NCI-H2171 (cell line): ENCODE results near the gene CCDC60.

Source experiments
- DNase-seq: peaks from one replicate; lab custom pipeline; 2025; lab: John Stamatoyannopoulos, UW

Gene CCDC60

DNA sequence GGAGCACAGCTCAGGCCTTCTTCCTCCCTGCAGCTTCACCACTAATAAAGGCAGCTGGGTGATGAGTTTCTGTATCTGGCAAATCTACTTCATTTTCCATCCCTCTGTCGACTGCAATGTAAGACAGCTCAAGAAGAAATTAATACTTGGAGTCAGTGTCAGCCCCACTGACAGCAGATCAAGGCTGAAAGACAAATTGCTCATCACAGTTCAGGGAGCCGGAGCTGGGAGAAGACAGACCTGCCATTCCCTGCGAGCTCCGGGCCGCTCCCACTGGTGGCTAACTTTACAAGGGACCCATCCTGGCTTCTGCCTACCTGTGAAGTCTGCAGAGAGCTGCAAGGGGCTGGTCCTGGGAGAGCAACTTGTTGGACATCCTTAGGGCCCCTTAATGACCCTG, 49.8 kb downstream of the CCDC60 start:
- no peak for DNase-seq

DNA sequence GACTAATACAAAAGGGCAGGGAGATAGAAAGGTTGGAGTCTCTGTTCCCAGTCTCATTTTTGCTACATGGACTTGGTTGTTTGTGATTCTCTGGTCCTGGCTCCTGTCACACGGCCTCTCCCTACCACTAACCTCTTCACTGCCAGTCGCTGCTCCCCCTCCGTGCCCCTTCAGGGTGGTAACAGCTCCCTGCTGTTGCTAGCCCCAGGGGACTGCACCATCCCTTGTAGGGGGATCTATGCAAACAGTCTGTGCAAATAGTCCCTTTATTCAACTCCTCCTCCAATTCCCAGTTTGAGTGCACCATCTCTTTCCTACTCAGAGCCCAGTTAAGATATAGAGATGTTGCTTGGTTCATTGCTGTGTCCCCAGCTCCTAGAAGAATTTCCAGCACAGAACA, 51.1 kb downstream of the CCDC60 start:
- no peak for DNase-seq

DNA sequence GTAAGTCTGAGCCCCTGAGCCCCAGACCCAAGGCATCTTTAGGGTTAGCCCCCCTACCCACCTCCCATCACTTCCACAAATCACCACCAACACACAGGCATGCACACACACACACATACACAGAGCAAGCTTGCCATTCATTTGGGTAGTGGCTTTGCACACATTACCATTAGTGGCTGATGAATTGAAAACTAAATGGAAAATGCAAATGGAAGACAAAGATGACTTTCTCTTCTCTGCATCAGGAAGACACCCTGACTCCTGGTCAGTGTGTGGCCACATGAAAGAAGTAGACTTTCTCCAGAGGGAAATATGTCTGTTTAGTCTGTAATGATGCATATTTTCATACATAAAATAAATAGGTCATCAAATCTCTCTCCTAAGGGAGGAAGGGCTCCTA, 55.2 kb downstream of the CCDC60 start:
- no peak for DNase-seq

DNA sequence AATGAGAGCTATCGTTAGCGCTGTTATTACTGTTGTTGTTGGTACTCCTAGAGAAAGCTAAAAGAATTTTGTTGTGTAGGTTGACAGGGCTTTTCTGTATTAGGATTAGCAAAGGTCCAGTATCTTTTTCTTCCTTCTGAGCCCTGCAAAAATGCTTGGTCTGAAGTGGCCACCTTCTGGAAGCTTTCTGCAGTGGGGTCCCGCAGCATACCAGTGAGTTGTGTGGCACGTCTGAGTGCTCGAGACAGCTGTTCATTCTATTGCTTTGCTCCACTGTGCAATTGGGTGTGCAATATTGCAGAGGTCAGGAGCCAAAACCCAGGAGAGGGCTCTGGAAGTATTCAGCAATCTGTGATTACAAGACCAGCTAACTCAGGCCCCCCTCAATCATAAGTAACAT, 57.1 kb downstream of the CCDC60 start:
- no peak for DNase-seq

DNA sequence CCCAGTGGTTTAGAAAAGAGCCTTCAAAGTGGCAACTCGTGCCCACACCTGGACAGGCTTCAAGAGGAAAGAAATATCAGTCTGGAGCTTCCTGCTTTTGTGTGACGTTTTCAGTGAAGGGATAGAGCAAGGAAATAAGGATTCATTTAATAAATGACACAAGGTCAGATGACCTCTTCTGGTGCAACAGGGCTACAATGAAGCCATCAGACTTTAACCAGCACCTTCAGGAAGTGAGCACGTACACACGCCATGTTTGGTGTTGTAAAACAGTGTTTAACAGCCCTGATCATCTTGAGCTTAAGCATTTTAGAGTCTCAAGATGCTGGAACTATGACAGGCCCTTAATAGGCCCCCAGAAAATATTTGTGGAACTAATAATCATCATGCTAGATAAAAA, 59.1 kb downstream of the CCDC60 start:
- DNase-seq, result no peak

DNA sequence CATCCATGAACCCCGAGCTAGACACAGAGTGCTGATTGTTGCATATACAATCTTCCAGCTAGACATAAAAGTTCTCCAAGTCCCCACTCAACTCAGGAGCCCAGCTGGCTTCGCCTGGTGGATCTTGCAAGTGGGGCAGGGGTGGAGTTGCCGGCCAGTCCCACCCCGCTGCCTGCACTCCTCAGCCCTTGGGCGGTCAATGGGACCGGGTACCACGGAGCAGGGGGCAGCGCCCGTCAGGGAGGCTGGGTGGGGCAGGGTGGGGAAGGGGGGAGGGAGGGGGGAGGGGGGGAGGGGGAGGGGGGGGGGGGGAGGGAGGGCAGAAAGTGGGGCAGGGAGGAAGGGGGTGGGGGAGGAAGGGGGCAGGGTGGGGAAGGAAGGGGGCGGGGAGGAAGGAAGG, 63.0 kb downstream of the CCDC60 start:
- no peak for DNase-seq

DNA sequence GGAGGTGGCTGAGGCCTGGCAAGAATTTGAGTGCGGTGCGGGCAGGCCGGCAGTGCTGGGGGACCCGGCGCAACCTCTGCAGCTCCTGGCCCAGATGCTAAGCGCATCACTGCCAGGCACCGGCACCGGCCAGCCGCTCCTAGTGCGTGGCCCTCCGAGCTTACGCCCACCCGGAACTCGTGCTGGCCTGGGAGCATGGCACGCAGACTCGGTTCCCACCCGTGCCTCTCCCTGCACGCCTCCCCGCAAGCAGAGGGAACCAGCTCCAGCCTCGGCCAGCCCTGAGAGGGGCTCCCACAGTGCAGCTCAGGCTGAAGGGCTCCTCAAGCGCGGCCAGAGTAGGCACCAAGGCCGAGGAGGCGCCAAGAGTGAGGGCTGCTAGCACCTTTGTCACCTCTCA, 63.7 kb downstream of the CCDC60 start:
- no peak for DNase-seq

DNA sequence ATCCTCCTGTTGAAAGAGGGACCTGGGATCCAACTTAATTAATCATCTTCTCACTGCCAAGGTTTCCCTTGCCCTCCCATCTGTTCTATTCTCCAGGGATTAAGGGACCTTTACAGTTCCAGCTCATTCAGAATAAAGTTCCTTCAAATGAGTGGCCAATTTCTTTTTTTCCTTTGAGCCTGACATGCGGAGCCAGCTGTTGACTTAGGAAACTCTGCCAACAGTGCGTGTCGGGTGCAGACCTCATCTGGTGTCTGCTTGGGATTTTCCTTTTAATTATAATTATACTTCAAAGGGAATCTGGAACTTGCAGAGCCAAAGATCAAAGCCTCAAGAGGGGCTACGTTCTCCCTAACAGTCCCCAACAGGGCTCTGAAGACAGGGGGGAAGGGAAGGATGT, 64.8 kb downstream of the CCDC60 start:
- peak; percentile 93 for DNase-seq

DNA sequence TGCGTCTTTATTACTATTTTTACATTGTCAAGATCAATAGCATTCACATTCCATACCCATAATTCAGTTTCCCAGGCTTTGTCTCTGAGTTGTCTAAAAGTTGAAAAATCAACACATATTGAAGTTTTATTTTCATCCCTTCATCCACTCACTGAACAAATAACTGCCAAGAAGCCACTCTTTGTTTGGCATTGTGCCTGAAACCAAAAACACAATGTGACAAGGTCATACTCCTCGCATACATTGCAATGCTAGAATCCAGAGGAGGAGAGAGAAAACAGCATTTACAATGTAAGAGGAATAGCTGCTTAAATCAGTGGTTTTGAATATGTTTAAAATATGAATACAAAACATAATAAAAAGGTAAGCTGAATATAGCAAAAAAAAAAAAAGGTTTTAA, 71.8 kb downstream of the CCDC60 start:
- DNase-seq, result no peak

DNA sequence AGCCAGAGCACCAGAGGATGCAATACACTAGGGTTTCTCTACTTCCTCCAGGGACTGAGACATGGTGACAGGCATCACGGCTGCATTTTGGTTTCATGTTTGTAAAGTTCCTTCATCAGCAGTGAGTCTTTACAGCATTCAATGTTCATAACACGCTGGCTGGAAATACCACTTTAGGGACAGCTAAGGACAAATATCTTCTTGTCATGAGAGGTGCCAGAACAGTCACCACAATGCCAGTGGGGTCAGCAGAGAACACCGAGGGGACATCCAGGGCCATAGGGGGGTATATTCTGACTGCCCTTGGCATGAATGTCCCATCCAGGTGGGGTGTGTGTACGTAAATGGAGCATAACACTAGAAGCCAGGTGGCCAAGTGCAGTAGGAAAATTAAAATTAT, 72.3 kb downstream of the CCDC60 start:
- DNase-seq, result no peak

DNA sequence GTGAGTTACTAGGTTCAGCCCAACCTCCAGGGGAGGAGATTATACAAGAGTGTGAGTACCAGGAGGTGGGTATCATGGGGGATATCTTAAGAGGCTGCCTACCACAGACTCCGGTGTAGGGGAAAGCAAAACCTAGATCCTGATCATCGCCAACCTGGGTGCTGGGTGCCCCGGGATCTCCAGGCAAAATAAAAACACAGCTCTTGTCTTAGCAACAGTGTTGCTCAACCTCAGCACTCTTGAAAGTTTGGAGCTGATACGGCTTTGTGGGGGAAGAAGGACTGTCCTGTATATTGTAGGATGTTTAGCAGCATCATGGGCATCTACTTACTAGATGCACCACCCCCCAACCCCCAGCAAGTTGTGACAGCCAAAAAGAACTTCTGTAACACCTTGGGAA, 74.5 kb downstream of the CCDC60 start:
- no peak for DNase-seq

DNA sequence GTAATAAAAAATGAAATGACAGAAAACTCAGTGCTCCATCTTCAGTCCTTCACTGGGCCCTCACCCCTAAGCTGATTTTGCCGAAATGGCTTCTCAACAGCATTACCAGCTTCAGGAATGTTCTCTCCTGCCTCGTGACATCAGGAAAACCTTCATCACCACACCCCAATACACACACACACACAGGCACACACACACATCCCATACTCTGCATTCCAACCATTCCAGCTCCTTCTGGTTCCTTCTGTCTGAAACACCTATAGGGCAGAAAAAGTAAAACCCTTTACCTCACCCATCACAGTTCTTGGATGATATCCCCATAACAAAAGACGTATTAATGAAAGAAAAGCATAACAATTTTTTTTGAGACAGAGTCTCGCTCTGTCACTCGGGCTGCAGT, 75.9 kb downstream of the CCDC60 start:
- no peak for DNase-seq

DNA sequence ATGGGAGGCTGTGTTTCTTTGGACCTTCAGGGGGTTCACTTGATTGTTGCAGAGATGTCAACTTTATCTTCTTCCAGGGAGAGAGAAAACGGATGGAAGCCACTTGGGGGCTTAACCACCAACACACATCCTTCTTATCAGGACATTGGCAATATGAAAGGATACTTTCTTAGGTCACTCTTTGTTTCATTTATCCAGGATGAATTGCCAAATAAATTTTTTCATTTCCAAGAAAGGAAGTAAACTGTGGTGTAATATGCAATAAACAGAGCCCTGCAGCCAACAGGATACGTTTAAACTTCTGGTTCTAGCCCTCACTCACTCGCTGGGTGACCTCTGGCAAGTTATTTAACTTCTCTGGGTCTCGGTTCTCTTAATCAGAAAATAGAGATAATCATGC, 77.8 kb downstream of the CCDC60 start:
- DNase-seq, result no peak

DNA sequence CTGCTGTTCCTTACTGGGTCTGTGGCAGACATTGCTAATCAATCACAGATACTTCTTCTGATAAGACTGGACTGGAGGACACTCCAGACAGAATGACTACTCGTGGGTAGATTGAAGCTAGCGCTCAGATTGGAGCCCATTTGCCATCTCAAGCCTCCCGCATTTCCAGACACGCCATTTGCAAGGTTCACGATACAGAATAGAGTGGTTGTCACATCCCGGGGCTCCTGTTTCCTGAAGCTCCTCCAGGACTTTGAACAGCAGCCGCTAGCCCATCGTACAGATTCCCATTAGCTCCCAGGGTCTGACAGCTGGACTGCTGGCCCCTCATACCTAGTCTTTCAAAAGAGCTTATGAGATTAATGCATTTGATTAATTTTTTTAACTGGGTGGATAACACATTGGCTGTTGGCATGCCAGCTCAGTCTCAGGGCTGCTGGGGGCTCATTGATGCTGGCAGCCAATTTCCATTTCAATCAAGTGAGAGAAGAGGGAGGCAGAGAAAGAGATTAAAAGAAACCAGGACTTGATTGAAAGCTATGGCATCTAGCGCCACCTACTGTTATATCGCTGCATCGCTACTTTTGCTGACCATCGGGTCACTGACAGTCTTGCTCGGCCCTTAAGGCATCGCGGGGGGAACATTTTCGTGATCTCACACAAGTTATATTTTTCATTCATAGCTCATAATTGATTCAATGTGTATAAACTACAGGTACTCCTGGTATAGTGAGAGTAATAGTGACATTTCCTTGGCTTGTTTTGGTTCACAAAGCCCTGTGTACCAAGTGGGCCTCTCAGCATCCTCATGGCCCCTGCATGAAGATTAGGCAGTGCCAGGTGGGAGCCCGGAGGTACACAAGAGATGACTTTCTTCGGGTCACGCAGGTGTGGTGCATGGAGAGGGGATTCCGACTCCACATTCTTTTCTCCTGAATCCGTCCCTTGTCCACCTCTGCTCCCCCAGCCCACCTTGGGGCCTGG, 78.6 kb downstream of the CCDC60 start:
- no peak for DNase-seq

DNA sequence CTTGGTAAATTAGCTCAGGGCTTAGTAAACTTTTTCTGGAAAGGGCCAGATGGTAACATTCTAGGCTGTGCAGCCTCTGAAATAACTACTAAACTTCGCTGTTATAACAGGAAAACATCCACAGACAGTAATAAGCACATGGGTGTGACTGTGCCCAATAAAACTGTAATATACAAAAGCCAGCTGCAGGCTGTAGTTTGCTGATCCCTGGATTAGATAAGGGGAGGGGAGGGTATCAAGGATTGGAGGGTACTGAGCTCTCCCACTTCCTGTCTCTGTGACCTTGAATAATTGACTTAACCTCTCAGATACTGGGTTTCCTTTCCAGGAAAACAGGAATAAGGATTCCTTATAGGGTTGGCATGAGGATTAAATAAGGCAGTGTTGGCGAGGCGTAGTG, 81.2 kb downstream of the CCDC60 start:
- no peak for DNase-seq

DNA sequence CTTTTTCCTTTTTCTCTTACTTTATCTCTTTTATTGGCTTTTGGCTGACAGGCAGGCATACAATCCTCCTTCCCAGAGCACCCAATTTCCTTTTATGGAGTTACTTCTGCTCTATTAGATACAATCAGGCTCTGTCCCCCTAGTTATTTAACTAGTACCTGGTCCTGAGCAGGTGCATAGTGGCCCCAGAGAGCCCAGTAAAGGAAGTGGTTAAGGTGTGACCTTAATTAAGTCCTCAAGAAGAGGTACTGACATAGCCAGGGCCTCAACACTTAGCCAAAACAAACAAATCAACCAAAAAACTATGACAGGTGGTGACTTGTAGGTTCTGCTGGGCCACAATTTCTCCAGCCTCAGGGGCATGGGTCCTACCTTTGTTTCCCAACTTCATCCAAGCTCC, 82.9 kb downstream of the CCDC60 start:
- DNase-seq, result no peak

DNA sequence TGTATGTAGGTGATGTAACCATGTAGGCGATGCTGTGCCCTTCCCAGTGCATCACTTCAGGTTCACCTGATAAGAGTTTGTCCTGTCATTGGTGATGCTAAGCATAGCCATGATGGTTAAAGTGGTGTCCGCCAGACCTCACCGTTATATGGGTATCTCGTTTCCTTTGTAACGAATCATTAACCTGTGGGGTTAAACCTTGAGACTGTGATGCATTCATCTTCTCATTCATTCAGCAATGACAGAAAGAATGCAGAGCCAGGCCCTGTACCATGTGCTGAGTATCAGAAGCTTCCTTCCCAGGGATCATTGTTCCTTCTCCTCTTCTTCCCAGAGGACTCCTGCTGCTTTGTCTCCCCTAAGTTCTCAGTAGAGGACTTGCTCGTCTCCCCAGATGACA, 84.9 kb downstream of the CCDC60 start:
- DNase-seq, result no peak

DNA sequence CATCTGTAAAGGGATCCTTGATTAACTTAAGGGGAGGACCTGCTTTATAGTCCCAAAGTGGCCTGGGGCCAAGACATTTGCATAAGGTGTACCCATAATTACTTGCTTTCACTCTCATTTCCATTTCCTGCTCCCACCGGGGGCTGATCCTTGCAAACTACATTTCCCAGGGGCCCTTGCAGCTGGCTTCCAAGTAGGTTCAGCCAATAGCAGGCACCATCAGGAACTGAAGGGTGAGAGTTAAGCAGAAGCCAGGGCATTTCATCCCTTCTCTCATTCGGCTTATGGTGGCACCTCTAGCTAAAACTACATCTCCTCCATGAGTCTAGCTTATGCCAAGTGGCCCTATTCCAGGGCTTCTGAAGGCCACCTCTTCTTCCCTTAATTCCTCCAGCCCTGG, 88.8 kb downstream of the CCDC60 start:
- DNase-seq, result no peak

DNA sequence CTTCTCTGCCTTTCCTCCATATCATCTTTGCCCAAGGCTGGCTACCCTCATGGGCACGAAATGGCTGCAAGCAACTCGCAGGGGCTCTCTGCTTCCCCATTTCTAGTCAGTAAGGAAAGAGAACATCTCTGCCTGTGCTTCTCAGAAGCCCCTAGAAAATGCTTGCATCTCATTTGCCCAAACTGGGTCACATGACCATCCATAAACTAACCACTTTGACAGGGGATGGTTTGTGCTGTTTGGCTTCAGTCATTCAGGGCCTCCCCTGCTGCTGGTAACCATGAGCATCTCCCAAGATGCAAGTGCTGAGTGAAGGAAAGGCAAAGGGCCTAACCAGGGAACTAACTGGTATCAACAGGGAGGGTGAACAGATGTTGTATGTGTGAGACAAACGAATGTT, 91.1 kb downstream of the CCDC60 start:
- DNase-seq, result no peak

DNA sequence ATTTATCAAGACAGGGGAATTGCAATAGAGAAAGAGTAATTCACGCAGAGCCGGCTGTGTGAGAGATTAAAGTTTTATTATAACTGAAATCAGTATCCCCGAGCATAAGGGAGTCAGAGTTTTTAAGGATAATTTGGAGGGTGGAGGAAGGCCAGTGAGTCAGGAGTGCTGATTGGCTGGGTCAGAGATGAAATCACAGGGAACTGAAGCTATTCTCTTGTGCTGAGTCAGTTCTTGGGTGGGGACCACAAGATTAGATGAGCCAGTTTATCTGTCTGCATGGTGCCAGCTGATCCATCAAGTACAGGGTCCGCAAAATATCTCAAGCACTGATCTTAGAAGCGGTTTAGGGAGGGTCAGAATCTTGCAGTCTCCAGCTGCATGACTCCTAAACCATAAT, 96.6 kb downstream of the CCDC60 start:
- DNase-seq, result no peak

DNA sequence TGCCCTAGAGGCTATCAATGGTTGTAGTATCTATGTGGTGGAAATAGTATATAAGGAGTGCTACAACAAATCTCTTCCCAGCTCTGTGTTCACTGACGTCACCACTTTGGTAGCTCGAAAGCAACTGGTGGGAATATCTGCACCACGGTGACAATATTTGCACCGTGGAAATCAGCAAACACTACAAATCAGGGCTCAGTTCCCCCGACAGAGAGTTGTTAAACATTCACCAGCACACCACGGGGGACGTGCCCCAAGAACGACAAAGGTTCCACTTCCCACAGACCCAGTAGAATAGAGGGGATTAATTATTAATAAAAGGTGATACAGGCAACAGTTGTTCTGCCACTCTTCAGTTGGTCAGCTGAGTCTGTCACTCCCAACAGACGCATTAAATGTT, 98.4 kb downstream of the CCDC60 start:
- DNase-seq, result no peak

DNA sequence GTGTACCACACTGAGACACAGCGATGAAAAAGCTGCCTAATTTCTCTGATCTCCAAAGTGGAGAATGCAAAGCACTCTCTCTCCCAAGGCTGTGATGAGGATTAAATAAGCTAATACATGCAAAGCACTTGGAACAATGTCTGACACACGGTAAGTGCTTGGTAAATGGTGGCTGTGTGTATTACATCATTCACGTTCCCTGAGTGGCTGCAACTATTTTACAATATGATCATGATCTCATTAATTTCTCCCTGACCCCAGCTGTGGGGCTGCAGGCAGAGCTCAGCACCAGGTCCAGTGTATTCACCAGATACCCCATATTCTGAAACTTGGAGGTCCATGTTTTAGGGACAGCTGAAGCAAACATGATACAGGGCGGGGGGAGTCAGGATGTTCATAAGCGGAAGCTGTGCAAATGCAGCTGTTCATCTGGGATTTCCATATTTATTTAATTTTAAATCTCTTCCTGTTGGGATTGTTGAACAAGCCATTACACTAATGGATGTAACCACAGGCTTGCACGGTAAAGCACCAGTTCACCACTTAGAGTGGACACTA, 106.4 kb downstream of the CCDC60 start:
- no peak for DNase-seq

DNA sequence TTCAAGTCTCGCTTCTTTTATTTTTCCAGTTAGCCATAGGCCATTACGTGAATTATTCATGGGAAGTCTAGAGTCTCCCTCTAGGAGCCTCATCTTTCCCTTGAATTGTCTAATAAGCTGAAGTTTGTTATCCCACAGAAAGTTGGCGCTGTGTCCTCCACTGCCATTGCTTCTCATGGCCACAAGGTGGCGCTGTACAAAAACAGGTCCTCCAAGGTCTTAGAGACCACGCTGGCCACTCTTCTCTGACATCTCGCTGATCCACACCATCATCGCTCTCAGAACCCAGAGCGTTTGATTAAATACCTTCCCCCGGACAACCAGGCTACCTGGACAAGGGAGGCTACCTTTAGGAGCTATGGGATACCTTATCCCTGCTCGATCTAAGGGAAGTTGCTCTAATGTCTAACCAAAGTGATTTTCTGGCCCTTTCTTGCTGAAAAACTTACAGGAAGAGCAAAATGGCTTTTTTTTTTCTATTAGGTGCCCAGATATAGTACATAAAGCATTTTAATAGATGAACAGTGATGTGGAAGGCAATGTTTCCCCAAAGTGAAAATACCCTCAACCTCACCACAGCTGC, 110.0 kb downstream of the CCDC60 start:
- peak; percentile 43 for DNase-seq
